Progenitor cell of endocrine pancreas (in vitro differentiated cells): ENCODE results near the gene AVPI1. TPM values are rescaled to one million over a fixed set of nuclear protein-coding genes. Genes with fewer than 3 reads are reported as not detected.

Source experiments
- DNase-seq: peaks from one replicate; pipeline ENCODE4 v3.0.0; 2021; ENCODE audit warnings: low spot score; ENCODE audit not compliant: unreplicated experiment
- H3K27ac Mint-ChIP-seq: 2 replicates; pipeline ENCODE4 v1.8.0; 2021; ENCODE audit warnings: mild to moderate bottlenecking, moderate library complexity, mixed read lengths
- H3K27me3 Mint-ChIP-seq: 2 replicates; pipeline ENCODE4 v1.8.0; 2021; ENCODE audit warnings: mixed read lengths
- H3K36me3 Mint-ChIP-seq: 2 replicates; pipeline ENCODE4 v1.8.0; 2022; ENCODE audit warnings: mixed read lengths; ENCODE audit not compliant: insufficient read depth
- H3K4me1 Mint-ChIP-seq: 2 replicates; pipeline ENCODE4 v1.8.0; 2021; ENCODE audit warnings: low read depth, mixed read lengths
- H3K4me3 Mint-ChIP-seq: 2 replicates; pipeline ENCODE4 v1.8.0; 2021; ENCODE audit warnings: low read depth, mild to moderate bottlenecking, moderate library complexity, mixed read lengths
- H3K9me3 Mint-ChIP-seq: 2 replicates; pipeline ENCODE4 v1.8.0; 2021; ENCODE audit warnings: low read depth, mixed read lengths
- total RNA-seq: library from RNA; stranded (reverse); gene quantifications from 2 replicates; pipeline ENCODE4 v1.2.1, GENCODE V29; 2021
- TF ChIP-seq, protein P1 (sequence below): fragments of 200-600 bp; sonication (generic); IDR thresholded peaks from one replicate; pipeline ENCODE4 v1.5.0; 2021; ENCODE audit warnings: antibody characterized with exemption, mild to moderate bottlenecking; ENCODE audit not compliant: unreplicated experiment

Gene AVPI1
- total RNA-seq, 1 donor from 2014 or later = 4.3 TPM

DNA sequence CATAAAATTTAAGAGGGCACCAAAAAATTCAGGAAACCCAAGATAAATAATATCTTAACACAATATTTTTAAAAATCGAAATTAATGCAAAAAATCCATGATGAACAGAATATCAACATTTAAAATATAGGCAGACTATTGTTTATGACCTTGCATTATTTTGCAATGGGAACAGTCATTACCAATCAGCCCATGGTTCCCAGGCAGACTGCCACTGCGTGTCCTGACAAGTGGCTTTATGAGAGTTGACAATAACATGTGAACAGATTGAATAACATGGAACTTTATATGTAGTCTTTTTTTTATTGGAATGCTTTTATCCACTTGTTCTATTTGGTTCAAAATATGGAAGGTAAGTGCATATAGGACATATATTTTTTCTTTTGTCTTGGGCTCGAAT lies 3.1 kb upstream of the AVPI1 start:
- no peak overlapping the region for H3K4me3 Mint-ChIP-seq
- H3K9me3 Mint-ChIP-seq = peaks cover 3% of the 10 kb centered on the region
- TF ChIP-seq, protein P1, sequence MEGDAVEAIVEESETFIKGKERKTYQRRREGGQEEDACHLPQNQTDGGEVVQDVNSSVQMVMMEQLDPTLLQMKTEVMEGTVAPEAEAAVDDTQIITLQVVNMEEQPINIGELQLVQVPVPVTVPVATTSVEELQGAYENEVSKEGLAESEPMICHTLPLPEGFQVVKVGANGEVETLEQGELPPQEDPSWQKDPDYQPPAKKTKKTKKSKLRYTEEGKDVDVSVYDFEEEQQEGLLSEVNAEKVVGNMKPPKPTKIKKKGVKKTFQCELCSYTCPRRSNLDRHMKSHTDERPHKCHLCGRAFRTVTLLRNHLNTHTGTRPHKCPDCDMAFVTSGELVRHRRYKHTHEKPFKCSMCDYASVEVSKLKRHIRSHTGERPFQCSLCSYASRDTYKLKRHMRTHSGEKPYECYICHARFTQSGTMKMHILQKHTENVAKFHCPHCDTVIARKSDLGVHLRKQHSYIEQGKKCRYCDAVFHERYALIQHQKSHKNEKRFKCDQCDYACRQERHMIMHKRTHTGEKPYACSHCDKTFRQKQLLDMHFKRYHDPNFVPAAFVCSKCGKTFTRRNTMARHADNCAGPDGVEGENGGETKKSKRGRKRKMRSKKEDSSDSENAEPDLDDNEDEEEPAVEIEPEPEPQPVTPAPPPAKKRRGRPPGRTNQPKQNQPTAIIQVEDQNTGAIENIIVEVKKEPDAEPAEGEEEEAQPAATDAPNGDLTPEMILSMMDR = no peak
- no peak for DNase-seq
- H3K27ac Mint-ChIP-seq = no peak overlapping the region
- H3K27me3 Mint-ChIP-seq = no peaks in the 10 kb centered on the region
- no peaks in the 10 kb centered on the region for H3K36me3 Mint-ChIP-seq
- H3K4me1 Mint-ChIP-seq = peaks cover 6% of the 10 kb centered on the region

DNA sequence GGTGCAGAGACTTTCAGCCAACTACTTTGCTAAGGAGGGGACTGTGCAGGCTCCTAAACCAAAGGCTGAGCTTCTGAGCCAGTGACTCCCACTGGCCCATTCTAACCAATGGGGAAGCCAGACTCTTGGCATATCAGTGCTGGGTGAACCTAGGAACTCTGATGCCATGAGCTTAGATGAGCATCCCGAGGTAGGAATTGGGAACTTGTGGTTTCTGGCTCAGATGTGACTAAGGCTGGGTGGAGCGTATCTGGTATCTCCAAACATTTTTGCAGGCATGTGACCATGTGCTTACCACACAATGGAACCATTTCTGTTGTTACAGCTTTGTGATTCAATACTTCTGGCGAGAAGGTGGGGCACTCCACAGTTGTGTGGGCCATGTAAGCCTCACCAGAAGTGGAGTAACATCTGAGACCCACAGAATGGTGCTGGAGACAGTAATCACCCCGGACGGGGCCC lies 2.5 kb upstream of the AVPI1 start:
- peaks cover 6% of the 10 kb centered on the region for H3K4me1 Mint-ChIP-seq
- DNase-seq = no peak
- no peak overlapping the region for H3K4me3 Mint-ChIP-seq
- no peaks in the 10 kb centered on the region for H3K27me3 Mint-ChIP-seq
- H3K36me3 Mint-ChIP-seq = no peaks in the 10 kb centered on the region
- TF ChIP-seq, protein P1 = no peak
- peaks cover 3% of the 10 kb centered on the region for H3K9me3 Mint-ChIP-seq
- no peak overlapping the region for H3K27ac Mint-ChIP-seq

DNA sequence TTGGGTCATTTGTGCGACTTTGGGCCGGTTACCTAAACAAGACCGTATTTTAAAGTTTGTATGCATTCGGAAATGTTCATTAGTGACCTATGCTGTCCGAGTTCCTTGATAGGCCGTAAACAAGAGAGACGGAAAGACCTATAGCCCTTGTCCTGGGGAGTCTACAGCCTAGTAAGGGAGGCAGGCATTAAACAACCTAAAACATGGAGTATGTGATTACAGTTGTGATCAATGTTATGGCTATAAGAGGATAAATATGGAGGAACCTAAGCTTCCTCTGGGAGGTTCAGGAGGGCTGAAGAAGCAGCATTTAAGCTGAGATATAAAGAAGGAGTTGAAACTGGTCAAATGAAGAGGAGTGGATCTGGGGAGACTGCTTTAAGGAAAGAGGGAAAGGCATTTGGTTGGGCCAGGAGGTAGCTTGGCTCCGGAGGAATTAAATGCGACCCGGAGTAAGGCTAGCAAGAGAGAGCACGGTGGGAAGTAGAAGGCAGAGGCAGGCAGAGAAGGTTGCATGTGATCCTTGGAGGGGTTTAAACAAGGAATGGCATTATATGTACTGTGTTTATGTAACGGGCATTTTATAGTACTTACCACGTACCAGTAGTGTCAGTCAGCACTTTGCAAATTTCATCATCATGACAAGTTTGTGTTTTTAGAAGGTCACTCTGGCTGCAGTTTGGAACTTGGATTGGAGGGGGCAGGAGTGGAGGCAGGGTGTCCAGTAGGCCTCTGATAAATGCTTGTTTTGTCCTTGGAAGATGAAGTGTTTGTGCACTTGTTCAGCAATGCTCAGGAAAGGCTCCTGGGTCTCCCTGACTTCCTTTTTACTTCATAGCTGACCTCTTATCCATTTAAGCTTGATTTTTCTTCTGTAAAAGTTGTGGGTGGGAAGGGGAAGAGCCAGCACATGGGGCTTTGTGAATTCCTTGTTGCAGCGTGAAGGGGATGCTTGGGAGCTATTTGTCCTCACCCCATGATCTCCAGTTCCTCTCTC lies 1.0 kb upstream of the AVPI1 start:
- Mint-ChIP-seq H3K4me1 (peaks cover 8% of the 10 kb centered on the region), H3K36me3 (no peaks in the 10 kb centered on the region), H3K9me3 (peaks cover 3% of the 10 kb centered on the region), H3K27me3 (no peaks in the 10 kb centered on the region), H3K27ac (peak overlapping the region; percentile 93), H3K4me3 (peak overlapping the region; percentile 55)
- TF ChIP-seq, protein P1 = no peak
- DNase-seq = no peak

DNA sequence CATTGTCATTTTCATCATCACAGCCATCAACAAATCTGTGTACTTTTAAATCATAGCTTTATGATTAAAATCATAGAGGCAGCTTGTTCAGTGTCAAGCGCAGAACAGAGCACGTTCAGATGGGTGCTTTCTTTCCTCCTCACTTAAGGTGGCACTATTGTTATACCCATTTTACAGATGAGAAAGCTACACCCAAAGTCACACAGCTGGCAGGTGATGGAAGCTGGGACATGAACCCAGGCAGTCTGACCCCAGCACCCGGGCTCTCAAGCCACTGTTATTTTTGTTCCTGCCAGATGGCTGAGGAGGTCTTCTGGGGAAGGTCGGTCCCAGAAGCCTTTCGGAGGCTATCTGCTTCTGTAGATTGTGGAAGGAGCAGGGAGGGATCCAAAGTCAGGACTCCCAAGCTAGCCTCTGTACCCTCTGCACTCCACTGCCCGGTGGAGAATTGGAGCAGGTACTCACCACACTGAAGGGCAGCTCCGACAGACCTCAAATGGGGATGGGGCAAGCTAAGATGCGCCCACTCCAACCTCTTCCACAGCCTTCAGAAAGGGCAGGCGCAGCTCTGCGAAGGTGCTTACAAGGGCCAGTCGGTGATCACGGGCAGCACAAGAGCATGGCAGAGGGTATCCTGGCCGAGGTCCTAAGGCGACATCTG lies 610 bp downstream of the AVPI1 start:
- Mint-ChIP-seq H3K9me3 (no peaks in the 10 kb centered on the region), H3K27ac (peak overlapping the region; percentile 91), H3K36me3 (no peaks in the 10 kb centered on the region), H3K4me1 (peaks cover 13% of the 10 kb centered on the region), H3K27me3 (no peaks in the 10 kb centered on the region), H3K4me3 (peak overlapping the region; percentile 81)
- TF ChIP-seq, protein P1 = no peak
- no peak for DNase-seq

DNA sequence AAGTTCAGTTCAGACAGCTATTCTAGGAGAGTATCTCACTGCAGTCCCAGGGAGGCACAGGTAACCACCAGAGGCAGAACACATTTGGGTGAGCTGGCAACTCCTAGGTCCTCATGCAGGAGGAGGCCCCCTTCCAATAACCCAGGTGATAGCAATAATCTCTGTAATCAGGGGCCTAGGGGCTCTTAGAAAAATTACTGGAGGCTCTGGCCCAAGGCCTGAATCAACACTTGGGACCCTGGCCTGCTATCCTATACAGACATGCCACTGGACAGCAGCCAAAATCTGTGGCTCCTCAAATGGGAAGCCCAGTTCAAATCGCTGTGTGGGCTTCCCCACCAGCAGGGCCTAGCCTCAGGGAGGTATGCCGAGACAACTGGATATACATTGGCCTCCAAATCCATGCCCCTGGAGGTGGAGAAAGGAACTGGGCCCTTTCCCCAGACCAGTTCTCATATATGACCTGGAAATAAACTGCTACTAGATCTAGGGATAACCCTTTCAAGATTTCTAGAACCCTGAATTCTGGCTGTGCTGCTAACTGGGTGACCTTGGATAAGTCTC lies 1.6 kb downstream of the AVPI1 start:
- peaks cover 13% of the 10 kb centered on the region for H3K4me1 Mint-ChIP-seq
- DNase-seq = no peak
- H3K27me3 Mint-ChIP-seq = no peaks in the 10 kb centered on the region
- H3K9me3 Mint-ChIP-seq = no peaks in the 10 kb centered on the region
- H3K36me3 Mint-ChIP-seq = no peaks in the 10 kb centered on the region
- H3K27ac Mint-ChIP-seq = peak overlapping the region; percentile 52
- H3K4me3 Mint-ChIP-seq = peak overlapping the region; percentile 42
- TF ChIP-seq, protein P1 = peak; percentile 52
